Measurements from ENCODE around the gene R3HDM1. TPM values are rescaled to one million over a fixed set of nuclear protein-coding genes. Genes with fewer than 3 reads are reported as not detected.

R3HDM1 gene
- total RNA-seq, 3 donors from 2014 or later = 22.3 to 26.1 (median 25.2) TPM

DNA sequence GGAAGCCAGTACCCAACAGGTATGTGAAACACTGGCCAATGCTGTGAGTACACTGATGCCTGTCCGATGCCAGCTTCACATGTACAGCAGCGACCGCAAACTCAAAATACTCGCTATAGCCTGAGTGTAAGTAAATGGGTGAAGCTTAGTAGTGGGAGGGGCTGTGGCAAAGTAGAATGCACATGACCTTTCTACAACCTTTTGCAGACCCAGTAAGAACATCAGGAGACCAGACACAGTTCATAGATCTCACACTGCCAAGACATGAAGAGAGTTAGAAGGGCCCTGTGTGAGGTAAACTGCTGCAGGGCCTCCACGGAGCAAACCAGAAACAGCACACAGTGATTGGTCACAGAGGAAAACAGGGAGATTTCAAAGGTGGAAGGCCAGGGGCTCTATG is 201.3 kb downstream of the R3HDM1 start:
- no peak for DNase-seq
- intact Hi-C loops (cut with DNase I, micrococcal nuclease) = no loop called here
- H3K36me3 ChIP-seq (ENCODE audit: low read depth) = no peaks in the 10 kb centered on the region
- TF ChIP-seq, protein P1, sequence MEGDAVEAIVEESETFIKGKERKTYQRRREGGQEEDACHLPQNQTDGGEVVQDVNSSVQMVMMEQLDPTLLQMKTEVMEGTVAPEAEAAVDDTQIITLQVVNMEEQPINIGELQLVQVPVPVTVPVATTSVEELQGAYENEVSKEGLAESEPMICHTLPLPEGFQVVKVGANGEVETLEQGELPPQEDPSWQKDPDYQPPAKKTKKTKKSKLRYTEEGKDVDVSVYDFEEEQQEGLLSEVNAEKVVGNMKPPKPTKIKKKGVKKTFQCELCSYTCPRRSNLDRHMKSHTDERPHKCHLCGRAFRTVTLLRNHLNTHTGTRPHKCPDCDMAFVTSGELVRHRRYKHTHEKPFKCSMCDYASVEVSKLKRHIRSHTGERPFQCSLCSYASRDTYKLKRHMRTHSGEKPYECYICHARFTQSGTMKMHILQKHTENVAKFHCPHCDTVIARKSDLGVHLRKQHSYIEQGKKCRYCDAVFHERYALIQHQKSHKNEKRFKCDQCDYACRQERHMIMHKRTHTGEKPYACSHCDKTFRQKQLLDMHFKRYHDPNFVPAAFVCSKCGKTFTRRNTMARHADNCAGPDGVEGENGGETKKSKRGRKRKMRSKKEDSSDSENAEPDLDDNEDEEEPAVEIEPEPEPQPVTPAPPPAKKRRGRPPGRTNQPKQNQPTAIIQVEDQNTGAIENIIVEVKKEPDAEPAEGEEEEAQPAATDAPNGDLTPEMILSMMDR (IDR thresholded peaks at IDR 0.05) = no peak
- no peaks in the 10 kb centered on the region for H3K4me1 ChIP-seq (ENCODE audit: low read depth)
- H3K4me3 ChIP-seq = no peak overlapping the region
- no peaks in the 10 kb centered on the region for H3K9me3 ChIP-seq
- ATAC-seq = no peak

DNA sequence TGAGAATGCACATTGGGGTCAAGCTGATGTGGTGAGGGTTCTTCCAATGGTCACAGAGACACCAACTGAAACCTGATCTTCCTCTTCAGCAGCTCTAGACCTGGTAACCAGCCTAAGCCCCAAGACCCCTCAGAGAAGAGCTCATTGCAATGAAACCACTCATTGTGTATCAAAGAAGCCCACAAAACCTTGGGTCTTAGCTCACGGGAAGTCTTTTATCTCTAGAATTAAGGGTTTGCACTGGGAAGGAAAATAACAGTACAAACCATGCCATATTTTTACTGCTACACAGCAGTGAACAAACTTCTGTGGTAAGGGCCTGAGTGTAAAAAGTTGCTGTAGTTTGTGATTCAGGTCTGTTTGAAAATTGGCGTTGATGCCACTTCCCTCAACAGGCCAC is 201.8 kb downstream of the R3HDM1 start:
- TF ChIP-seq, protein P1 (IDR thresholded peaks at IDR 0.05) = no peak
- intact Hi-C loops (cut with DNase I, micrococcal nuclease) = no loop called here
- Histone ChIP-seq H3K9me3 (no peaks in the 10 kb centered on the region), H3K36me3 (ENCODE audit: low read depth) (no peaks in the 10 kb centered on the region), H3K4me3 (no peak overlapping the region), H3K4me1 (ENCODE audit: low read depth) (no peaks in the 10 kb centered on the region)
- DNase-seq (no peak), ATAC-seq (no peak)

DNA sequence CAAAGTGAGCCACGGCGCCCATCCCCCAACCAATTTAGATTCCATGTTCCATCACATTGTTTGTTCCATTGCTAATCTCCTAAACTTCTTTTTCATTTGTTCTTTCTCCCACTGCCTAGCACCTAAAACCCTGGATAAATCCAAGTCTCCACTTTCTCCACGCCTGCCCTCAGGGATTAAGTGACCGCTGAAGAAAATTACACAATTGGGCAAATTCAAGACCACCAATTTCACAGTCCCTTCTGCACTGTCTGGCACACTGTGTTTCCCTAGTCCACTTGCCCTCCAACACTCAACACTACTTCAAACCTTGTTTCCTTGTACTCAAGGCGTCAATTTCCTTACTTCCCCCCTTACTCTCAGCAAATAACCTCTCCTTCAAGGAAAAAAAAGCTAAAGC is 205.3 kb downstream of the R3HDM1 start:
- no peaks in the 10 kb centered on the region for H3K4me1 ChIP-seq (ENCODE audit: low read depth)
- H3K9me3 ChIP-seq = no peaks in the 10 kb centered on the region
- DNase-seq = no peak
- intact Hi-C loops (cut with DNase I, micrococcal nuclease) = no loop called here
- H3K4me3 ChIP-seq = no peak overlapping the region
- ATAC-seq = no peak
- TF ChIP-seq, protein P1 (IDR thresholded peaks at IDR 0.05) = no peak
- no peaks in the 10 kb centered on the region for H3K36me3 ChIP-seq (ENCODE audit: low read depth)

DNA sequence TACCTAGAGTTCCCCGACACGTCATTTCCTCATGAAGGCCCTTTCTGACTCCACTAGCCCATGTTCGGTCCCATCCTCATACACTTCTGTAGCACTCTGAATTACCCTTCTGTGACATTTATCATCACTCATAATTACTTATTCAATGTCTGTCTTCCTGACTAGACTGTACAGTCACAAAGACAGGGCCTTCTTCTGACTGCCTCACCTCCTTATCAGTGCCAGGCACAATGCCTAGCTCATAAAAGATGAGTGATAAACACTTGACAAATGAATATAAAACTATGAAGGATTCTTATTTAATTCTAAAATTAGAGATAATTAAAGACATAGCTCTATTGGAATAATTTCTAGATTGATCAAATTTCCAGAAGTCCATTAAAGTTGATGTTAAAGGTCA is 208.9 kb downstream of the R3HDM1 start:
- H3K9me3 ChIP-seq = no peaks in the 10 kb centered on the region
- intact Hi-C loops (cut with DNase I, micrococcal nuclease) = no loop called here
- no peak overlapping the region for H3K4me3 ChIP-seq
- ATAC-seq (no peak), DNase-seq (no peak)
- H3K4me1 ChIP-seq (ENCODE audit: low read depth) = no peaks in the 10 kb centered on the region
- TF ChIP-seq, protein P1 (IDR thresholded peaks at IDR 0.05) = no peak
- no peaks in the 10 kb centered on the region for H3K36me3 ChIP-seq (ENCODE audit: low read depth)

DNA sequence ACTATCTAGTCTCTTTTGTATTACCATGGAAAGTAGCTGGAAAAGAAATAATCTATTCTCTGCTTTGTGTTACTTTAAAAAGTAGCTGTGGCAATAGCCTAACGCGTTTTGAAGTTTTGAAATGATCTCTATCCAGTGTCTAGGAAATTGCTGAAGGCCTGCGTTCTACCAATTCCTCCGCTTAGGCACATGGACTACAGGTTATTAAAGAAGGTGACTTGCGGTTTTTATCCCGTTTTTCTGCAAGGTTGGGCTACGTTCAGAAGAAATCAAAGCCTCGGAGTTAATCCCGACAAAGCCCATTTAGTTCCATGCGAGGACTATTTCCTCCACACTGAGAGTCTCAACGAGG is 209.7 kb downstream of the R3HDM1 start:
- H3K4me1 ChIP-seq (ENCODE audit: low read depth) = no peaks in the 10 kb centered on the region
- DNase-seq = no peak
- TF ChIP-seq, protein P1 (IDR thresholded peaks at IDR 0.05) = no peak
- no peaks in the 10 kb centered on the region for H3K9me3 ChIP-seq
- intact Hi-C loops (cut with DNase I, micrococcal nuclease) = no loop called here
- H3K4me3 ChIP-seq = no peak overlapping the region
- ATAC-seq = no peak
- no peaks in the 10 kb centered on the region for H3K36me3 ChIP-seq (ENCODE audit: low read depth)

All from mucosa of descending colon (tissue), 3 donors.